HG03139 (cell line): ENCODE measurements around the gene LEMD1.
"Not testable (repeated sequence)": the region's sequence is repeated elsewhere in the genome, so short reads cannot be mapped to it uniquely, and the experiment has no call there.

Experiments
- ATAC-seq: cut with Tn5 transposase; IDR thresholded peaks from one replicate; pipeline ENCODE4 v1.9.1; 2021; ENCODE audit not compliant: unreplicated experiment

LEMD1 gene

GRCh38 chr1:205382990-205383389 is 38.9 kb downstream of the LEMD1 start:
- ATAC-seq, result not testable (repeated sequence)

GRCh38 chr1:205382561-205382960 is 39.3 kb downstream of the LEMD1 start:
- ATAC-seq, result no peak

GRCh38 chr1:205381305-205381704 is 40.6 kb downstream of the LEMD1 start:
- ATAC-seq, result no peak

- no peak for ATAC-seq
Observed at GRCh38 chr1:205380882-205381281, 41.0 kb downstream of the LEMD1 start.

- ATAC-seq, result no peak
Observed at GRCh38 chr1:205379056-205379455, 42.8 kb downstream of the LEMD1 start.

GRCh38 chr1:205377355-205377754 is 44.5 kb downstream of the LEMD1 start:
- ATAC-seq, result no peak

GRCh38 chr1:205376739-205377138 is 45.1 kb downstream of the LEMD1 start:
- no peak for ATAC-seq

- no peak for ATAC-seq
Observed at GRCh38 chr1:205375835-205376545, 45.9 kb downstream of the LEMD1 start.

GRCh38 chr1:205374210-205375078 is 47.4 kb downstream of the LEMD1 start:
- no peak for ATAC-seq

GRCh38 chr1:205373798-205374175 is 48.1 kb downstream of the LEMD1 start:
- no peak for ATAC-seq

GRCh38 chr1:205373022-205373797 is 48.6 kb downstream of the LEMD1 start:
- no peak for ATAC-seq

GRCh38 chr1:205371871-205372660 is 49.8 kb downstream of the LEMD1 start:
- no peak for ATAC-seq

GRCh38 chr1:205370780-205371179 is 51.1 kb downstream of the LEMD1 start:
- ATAC-seq, result no peak

- ATAC-seq, result no peak
Observed at GRCh38 chr1:205369701-205370123, 52.1 kb downstream of the LEMD1 start.

- ATAC-seq, result no peak
Observed at GRCh38 chr1:205368478-205368877, 53.4 kb downstream of the LEMD1 start.

- no peak for ATAC-seq
Observed at GRCh38 chr1:205365945-205366463, 55.9 kb downstream of the LEMD1 start.

- not testable (repeated sequence) for ATAC-seq
Observed at GRCh38 chr1:205365086-205365485, 56.8 kb downstream of the LEMD1 start.

GRCh38 chr1:205360891-205361290 is 61.0 kb downstream of the LEMD1 start:
- ATAC-seq, result no peak

- ATAC-seq, result no peak
Observed at GRCh38 chr1:205359771-205360565, 61.9 kb downstream of the LEMD1 start.

GRCh38 chr1:205358579-205358978 is 63.3 kb downstream of the LEMD1 start:
- no peak for ATAC-seq
